SW480 (cell line): Measurements from ENCODE around the gene FXYD3.
A peak's percentile ranks its signal among the peaks of the same experiment; 100 is the strongest.

Source experiments
- DNase-seq: peaks from one replicate; pipeline ENCODE4 v3.0.0-alpha.2; 2016; ENCODE audit warnings: low spot score

The FXYD3 gene

DNA sequence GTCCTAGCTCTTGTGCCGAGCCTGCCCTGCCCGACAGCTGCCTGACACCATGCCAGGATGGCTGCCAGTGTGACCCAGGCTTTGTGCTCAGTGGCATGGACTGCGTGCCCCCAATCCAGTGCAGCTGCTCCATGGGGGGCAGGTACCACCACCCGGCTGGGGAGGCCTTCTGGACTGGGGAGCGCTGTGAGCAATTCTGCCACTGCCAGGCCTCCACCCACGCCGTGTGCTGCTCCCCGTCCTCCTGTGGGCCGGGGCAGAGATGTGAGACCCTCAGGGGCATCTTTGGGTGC, 9.4 kb upstream of the FXYD3 start:
- DNase-seq, result no peak

DNA sequence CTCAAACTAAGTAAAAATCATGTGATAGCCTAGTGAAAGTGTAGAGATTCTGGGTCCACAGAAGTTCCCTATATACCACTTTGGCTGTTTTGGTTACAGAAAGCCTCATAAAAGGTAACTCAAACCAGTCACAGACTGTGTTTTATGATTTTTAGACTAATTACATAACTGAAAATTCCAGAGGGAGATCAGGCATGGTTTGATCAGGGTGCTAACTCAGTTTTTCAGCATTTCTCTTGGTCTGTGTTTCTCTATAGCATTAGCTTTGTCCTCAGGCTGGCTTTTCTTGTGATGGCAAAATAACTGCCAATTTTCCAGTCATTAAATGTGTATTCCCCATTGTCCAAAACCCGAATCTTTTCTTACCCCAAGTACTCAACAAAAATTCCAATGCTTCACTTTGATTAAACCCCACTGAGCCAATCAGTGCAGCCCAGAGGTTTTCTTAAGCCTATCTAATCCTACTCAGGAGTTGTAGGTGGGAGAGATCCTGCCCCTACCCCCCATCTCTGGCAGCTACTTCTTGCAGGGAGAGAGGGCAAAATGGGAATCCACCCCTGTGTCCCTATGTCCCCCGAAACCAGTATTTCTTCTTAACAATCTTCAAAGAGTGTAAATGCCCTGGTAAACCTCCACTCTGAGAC, 8.6 kb upstream of the FXYD3 start:
- no peak for DNase-seq

DNA sequence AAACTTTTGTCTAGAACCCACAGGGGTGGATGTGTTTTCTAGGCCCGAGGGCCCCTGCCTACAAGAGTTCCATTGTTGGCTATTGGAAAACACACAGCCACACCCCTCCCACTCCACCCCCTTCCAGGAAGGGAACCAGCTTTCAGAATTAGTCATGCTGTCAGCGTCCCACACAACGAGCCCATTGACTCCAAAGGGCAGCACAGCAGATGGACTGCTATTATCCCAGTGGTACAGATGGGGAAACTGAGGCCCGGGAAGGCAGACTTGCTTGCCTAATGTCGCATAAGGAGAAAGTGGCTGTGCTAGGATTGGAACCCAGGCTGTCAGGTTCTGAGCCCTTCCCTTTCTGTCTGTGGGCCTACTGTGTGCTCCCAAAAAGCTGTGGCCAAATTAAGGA, 8.1 kb upstream of the FXYD3 start:
- peak; percentile 90 for DNase-seq

DNA sequence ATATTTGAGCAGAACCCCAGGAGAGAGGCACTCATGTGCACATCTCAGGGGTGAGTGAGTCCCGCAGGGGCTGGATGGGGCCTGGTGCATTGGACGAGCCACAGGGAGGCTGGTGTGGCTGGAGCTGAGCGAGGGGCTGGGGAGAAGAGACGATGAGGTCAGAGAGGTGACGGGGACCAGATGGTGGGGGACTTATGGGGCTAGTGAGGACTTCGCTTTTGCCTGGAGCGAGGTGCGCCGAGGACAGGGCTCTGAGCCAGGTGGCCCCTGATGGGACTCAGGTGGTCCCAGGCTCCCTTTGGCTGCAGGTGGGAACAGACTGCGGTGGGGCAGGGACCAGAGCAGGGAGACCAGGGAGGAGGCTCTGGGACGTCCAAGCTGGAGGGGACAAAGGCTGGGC, 6.9 kb upstream of the FXYD3 start:
- no peak for DNase-seq

DNA sequence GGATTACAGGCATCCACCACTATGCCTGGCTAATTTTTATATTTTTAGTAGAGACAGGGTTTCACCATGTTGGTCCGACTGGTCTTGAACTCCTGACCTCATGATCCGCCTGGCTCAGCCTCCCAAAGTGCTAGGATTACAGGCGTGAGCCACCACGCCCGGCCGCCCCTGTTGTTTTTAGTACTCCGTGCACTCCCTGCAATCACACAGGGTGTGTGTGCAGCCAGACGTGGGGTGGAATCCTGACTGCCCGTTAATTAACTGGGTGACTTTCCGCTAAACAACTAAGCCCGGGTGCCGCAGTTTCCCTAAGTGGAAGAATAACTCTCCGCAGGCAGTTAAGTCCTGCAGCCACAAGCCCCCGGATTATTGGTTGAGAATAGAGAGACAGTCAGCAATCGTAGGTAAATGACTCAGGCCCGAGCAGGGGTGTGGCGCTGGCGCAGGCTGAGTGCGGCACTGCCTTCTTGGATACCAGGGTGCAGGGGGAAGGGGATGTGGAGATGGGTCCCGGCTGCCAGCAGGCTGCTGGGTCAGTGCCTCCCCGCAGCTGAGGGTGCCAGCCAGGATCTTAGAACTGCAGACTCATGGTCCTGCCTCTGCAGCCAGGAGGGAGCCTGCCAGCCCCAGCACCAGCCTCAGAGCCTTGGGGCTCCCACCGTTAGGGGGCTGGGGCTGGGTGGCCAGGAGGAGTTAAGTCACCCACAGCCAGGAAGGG, 6.1 kb upstream of the FXYD3 start:
- no peak for DNase-seq

DNA sequence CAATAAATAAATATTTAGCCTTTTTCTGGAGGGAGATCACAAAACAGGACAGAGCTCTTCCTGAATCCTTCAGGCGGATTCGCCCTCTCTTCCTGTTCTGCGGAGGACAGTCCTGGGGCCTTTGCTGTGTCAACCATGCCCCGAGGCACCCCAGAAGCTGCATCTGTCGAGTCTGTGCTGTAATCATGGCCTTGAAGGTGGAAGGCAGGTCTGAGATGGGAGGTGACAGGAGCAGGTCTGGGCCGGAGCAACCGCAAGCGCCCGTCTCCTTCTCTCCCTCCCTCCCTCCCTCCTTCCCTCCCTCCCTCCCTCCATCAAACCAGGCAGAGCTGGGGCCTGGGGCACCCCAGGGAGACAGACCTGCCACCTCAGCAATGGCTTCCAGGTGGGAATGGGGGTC, 4.6 kb upstream of the FXYD3 start:
- DNase-seq, result no peak

DNA sequence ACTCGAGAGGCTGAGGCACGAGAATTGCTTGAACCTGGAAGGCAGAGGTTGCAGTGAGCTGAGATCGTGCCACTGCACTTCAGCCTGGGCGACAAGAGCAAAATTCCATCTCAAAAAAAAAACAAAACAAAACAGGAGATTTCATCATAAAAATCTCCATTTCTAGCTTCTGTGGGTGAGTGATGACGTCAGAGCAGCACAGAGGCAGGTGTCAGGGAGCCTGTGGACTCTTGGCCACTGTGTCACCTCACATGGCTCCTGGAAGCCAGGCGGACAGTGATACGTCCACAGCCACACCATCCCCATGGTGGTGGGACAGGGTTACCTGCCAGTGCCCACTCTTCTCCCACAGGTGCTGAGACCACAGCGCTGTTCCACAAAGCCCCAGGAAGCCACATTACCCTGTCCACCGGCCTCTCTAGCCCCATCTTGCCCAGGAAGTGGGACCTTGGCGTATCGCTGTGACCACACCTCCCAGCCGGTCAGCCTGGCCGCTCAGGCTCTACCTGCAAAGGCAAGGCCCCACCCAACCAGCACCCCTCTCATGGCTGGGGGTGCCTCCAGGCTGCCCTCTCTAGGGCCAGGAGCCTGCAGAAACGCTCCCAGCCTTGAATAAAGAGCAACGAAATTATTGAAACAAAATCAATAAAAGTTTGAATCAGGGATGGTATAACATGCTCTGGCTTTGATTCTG, 2.5 kb upstream of the FXYD3 start:
- no peak for DNase-seq

DNA sequence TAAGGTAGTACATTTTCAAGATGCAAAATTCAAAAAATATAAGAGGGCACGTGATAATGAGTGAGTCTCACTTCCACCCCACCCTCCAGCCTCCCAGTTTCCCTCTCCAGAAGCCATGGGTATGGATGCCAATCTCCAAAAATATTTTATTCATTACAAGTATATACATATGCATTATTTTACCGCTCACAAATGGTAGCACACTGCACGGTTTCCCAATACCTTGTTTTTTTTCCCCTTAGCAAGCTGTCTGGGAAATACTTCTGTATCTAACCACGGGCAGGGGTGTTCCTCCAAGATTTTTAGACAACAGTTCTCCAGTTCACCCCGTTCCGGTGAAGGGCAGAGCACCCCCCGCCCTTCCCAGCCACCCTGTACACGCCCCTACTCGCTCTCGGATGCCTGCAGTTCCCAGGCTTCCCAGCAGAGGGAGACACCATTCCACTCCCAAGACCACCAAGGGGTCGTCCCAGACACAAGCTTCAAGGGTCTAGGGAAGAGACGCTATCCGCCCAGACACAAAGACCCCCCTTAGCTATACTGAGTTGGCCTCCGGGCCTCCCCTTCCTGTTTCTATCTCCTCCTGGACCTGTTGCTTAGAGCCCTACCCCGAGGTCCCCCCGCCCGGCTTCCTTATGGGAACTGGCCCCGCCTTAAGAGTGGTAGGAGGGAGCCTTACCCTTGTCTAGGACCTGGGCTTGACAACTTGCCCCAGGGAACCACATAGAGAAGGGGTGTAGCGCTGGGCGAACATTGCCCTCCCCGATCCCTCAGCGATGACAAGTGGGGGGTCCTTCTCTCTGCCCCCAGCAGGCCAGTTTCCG, 1.1 kb upstream of the FXYD3 start:
- peak; percentile 51 for DNase-seq

DNA sequence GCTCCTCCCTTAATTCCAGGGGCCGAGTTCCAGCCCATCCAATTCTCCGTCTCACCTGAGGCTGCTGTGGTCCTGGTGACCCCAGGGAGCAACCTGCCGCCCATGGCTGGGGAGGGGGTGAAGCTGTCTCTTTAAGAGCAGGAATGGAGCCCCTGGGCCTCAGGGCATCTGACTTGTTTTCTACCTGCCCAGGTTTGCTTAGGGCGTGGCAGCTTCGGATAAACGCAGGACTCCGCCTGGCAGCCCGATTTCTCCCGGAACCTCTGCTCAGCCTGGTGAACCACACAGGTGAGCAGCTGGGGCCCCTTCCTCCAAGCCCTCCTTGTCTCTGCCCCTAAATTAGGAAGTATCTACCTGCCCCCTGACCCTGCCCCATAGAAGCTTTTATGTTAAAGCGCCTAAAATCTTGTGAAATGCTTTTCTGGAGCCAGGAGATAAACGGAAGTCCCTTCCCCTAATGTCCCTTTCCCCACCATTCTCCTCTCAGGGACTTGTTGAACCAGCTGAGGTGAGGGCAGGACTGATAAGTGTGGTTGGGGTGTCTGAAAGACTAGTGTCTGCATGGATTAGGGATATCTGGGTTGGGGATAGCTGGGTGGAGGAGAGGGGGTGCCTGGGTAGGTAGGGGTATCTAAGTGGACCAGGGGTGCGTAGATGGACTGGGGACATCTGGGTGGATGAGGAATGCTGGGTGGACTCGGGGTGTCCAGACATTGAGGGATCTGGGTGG, 614 bp downstream of the FXYD3 start:
- peak; percentile 53 for DNase-seq

DNA sequence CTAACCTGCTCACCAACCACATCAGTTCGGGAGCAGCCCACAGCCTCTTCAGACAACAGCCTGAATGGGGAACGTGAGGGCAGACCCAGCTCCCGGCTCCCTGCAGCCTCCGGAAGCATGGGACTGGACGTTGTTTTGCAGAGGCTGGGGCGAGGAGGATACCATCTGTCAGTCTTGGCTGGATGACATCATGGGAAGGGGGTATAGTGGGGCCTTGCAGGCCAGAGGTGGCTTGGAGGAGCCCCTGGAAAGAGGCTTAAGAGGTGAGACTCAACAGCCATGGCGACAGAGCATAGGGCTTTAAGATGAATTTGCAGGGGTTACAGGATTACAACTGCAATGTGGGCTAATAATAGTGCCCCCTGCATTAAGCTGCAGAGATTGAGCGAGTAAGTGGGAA, 1.5 kb downstream of the FXYD3 start:
- DNase-seq, result no peak

DNA sequence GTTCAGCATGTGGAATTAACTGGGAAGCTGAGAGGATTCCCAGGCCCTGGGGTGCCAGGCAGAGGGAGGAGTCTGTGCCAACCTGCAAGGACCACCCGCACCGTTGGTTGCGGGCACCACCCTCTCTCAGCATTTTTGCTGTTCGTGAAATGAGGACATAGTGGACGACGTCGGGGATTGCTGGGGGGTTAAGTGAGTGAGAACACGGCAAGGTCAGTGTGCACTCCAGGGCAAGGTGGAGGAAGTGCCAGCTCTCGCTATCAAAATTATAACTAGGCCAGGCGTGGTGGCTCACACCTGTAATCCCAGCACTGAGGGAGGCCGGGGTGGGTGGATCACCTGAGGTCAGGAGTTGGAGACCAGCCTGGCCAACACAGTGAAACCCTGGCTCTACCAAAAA, 2.2 kb downstream of the FXYD3 start:
- no peak for DNase-seq

DNA sequence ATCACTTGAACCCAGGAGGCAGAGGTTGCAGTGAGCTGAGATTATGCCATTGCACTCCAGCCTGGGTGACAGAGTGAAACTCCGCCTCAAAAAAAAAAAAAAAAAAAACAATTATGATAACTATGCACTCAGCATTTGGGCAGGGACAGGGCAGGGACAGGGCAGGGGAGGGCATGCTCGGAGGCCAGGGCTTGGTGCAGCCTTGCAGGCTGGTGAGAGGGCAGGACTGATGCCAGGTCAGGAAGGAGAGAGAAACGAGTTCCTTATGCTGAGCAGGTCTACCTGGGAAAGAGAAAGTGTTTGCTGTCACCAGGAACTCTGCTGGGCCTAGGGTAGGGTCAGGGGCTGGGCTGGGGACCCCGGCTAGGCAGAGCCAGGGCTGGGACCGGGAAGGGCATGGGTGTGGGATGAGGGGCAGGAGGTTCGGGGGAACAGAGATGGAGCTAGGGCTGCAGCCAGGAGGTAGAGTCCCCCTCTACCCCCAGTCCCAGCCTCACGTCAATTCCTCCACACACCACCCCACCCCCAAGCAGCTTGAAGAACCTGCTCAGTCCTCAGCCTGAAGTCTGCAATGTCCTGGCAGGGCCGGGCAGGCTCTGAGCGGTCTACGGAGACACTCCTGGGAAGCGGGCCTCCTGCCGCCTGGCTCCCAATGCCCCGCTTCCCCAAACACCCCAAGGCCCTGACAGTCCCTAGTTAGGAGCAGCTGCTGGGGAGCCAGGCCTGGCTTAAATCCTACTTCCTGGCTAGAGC, 2.8 kb downstream of the FXYD3 start:
- no peak for DNase-seq

DNA sequence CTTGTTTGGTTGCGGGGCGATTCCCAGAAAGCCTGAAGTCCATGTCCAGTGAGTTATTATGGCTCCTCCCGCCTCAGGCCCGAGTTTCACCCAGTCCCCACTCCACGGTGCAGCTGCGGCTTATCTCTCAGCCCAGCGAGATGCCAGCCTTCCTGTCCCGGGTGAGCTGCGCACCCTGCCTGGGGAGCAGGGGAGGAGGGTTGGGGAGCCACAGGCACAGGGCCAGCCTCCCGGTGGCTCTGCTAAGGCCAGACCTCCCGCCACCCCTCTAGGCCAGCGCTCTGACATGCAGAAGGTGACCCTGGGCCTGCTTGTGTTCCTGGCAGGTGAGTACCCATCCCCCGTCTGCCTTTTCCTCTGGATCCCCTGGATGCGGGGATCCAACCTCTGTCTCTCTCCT, 3.5 kb downstream of the FXYD3 start:
- no peak for DNase-seq

DNA sequence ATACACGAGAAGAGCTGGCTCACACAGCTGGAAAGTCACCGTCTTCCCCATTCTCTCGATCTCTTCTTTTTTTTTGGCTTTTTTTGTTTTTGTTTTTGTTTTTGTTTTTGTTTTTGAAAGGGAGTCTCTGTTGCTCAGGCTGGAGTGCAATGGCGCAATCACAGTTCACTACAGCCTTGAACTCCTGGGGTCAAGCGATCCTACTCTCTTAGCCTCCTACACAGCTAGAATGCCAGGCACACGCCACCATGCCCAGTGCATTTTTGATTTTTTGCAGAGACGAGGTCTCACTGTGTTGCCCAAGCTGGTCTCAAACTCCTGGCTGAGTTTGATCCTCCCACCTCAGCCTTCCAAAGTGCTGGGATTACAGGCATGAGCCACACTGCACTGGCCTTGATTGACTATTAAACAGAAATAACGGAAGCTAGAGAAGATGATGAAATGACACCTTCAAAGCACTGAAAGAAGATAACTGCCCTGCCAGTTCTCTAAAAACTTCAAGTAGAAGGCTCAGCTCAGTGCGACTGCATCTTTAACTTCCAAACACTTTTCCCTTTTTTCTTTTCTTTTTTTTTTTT, 4.0 kb downstream of the FXYD3 start:
- DNase-seq, result no peak

DNA sequence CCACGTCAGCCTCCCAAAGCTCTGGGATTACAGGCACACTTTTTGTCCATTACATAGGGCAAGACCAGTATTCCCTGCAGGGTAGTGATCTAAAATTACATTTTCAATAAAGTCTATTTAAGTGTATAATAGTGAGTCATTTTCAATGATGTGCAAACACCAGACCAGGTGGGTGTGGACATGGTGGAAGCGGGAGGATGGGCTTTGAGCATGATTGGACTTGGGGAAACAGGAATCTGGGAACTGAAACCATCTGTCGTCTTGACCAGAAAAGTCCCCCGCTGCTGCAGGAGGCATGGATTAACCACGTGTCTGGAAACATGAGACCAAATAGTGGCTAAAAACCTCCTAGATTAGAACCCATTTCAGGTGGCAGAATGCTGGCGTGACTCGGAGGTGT, 4.9 kb downstream of the FXYD3 start:
- DNase-seq, result peak; percentile 75

DNA sequence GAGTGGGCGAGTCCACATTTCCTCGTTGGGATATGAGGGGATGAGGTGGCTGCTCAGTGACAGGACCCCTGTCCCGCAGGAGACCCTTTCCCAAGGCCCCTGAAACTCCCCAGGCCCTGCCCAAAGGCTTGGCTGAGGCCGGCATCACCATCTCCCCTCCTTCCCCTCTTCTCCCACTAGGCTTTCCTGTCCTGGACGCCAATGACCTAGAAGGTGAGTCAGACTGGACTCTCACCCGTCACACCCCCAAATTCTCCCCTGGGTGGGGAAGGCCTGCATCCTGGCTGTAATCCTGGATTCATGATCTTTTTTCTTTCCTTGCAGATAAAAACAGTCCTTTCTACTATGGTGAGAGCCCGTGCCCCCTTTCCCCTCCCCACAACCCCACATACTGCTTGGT, 5.3 kb downstream of the FXYD3 start:
- DNase-seq, result no peak

DNA sequence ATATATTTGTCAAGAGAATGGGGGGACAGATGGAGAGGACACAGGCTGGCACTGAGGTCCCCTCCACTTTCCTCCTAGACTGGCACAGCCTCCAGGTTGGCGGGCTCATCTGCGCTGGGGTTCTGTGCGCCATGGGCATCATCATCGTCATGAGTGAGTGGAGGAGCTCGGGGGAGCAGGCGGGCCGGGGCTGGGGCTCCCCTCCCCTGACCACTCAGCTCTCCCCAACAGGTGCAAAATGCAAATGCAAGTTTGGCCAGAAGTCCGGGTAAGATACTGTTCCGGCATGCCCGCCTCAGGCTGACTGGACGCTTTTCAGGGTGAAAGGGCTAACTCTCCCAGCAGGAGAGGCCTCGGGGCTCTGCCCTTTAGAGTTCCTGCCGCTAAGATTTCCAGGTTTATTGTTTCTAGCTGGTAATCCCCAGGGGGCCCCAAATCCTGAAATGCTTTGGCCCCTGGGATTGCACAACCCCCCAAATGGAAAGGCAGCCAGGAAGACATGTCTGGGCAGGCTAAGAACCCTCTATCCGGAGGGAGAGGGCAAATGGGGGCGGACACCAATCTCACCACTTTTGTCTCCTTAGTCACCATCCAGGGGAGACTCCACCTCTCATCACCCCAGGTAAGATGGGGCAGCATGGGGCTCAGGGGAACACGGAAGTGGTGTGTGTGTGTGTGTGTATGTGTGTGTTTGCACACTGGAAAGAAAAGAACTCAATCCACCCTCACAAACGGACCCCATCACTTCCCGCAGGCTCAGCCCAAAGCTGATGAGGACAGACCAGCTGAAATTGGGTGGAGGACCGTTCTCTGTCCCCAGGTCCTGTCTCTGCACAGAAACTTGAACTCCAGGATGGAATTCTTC, 7.3 kb downstream of the FXYD3 start:
- no peak for DNase-seq

DNA sequence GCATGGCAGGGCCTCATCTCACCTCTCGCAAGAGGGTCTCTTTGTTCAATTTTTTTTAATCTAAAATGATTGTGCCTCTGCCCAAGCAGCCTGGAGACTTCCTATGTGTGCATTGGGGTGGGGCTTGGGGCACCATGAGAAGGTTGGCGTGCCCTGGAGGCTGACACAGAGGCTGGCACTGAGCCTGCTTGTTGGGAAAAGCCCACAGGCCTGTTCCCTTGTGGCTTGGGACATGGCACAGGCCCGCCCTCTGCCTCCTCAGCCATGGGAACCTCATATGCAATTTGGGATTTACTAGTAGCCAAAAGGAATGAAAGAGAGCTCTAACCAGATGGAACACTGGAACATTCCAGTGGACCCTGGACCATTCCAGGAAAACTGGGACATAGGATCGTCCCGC, 8.0 kb downstream of the FXYD3 start:
- DNase-seq, result no peak

DNA sequence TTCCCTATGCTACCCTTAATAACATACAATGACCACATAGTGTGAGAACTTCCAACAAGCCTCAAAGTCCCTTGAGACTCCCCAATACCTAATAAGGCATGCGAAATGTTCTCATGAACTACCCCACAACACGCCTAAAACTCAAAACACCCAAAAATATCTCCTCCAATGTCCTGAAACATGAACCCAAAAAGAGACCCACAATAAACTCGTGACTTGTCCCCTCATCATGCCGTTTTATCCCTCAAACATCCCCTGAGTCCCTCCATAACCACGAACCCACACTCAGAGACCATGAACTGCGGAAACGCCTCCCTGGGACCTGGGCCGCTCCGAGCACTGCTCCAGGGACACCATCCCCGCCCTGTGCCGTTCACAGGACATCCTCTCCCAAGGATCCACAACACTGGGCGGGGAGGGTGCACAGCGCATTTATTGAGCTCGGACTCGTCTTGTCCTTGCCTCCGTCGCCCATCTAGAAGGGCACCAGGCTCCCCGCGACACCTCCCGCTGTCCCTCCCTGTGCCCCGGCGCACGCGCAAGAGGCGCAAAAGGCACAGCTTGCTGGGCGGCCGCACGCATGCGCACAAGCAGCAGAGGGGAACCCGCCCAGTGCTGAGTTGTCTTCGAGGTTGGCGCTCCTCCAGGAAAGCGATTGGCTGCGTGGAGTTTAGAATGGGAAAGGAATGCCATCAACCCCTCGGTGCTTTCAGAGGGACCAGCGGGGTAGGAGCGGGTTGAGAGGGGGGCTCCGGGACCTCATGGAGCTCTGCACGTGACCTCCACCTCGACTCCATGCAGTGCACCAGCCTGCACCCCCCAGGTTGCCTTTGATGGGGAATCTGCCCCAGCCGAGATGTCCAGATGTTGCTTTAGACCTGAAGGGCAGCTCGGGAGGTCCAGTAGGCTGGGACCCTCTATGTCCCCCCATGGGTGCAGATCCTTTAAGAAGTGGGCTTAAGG, 8.8 kb downstream of the FXYD3 start:
- DNase-seq, result peak; percentile 88
